ENCODE data around the gene PTPRU. TPM values are rescaled to one million over a fixed set of nuclear protein-coding genes. Genes with fewer than 3 reads are reported as not detected.

PTPRU gene
- total RNA-seq, 1 experiment from 2014 or later: 54.5 TPM

DNA sequence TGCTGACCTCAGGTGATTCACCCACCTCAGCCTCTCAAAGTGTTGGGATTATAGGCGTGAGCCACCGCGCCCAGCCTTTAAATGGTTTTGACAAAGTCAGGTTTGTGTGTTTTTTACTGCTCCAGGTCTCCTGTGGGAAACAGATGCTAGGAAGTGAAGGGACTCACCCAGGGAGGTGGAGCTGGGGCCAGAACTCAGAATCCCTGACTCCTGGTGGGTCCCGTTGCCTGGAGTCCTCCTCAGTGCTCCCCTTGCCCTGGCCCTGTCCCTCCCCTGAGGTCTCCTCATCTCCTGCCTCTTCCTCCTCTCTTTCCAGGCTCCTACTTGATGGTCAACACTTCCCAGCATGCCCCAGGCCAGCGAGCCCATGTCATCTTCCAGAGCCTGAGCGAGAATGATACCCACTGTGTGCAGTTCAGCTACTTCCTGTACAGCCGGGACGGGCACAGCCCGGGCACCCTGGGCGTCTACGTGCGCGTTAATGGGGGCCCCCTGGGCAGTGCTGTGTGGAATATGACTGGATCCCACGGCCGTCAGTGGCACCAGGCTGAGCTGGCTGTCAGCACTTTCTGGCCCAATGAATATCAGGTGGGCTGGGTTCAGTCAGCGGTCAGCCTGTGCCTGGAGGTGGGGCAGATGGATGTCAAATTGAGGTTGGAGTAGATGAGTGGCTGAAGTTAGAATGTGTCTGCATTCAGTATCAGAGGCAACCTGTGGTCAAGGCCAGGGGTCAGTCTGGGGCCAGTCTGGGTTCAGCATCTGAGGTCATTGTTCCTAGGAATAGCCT, 22.1 kb downstream of the PTPRU start:
- Mint-ChIP-seq H3K4me1 (ENCODE audit: low read depth, unreplicated experiment) (peaks cover 22% of the 10 kb centered on the region), H3K4me3 (ENCODE audit: low read depth, unreplicated experiment) (no peak overlapping the region), H3K9me3 (ENCODE audit: low read depth, unreplicated experiment) (no peaks in the 10 kb centered on the region), H3K36me3 (ENCODE audit: insufficient read depth, unreplicated experiment) (no peaks in the 10 kb centered on the region), H3K27me3 (ENCODE audit: unreplicated experiment) (no peaks in the 10 kb centered on the region), H3K27ac (ENCODE audit: unreplicated experiment) (no peak overlapping the region)
- TF ChIP-seq, protein P1, sequence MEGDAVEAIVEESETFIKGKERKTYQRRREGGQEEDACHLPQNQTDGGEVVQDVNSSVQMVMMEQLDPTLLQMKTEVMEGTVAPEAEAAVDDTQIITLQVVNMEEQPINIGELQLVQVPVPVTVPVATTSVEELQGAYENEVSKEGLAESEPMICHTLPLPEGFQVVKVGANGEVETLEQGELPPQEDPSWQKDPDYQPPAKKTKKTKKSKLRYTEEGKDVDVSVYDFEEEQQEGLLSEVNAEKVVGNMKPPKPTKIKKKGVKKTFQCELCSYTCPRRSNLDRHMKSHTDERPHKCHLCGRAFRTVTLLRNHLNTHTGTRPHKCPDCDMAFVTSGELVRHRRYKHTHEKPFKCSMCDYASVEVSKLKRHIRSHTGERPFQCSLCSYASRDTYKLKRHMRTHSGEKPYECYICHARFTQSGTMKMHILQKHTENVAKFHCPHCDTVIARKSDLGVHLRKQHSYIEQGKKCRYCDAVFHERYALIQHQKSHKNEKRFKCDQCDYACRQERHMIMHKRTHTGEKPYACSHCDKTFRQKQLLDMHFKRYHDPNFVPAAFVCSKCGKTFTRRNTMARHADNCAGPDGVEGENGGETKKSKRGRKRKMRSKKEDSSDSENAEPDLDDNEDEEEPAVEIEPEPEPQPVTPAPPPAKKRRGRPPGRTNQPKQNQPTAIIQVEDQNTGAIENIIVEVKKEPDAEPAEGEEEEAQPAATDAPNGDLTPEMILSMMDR (IDR thresholded peaks at IDR 0.05; ENCODE audit: unreplicated experiment): no peak
- CTCF ChIA-PET: interaction anchor here (1.1 kb wide), 1 partner anchor 13 kb away, joined by 4 read pairs; no protein-coding TSS in a partner anchor
- intact Hi-C loops (cut with micrococcal nuclease; ENCODE audit: unreplicated experiment): no loop called here
- no peak for DNase-seq
- no TSS peak for BruUV-seq (replicated peaks)

DNA sequence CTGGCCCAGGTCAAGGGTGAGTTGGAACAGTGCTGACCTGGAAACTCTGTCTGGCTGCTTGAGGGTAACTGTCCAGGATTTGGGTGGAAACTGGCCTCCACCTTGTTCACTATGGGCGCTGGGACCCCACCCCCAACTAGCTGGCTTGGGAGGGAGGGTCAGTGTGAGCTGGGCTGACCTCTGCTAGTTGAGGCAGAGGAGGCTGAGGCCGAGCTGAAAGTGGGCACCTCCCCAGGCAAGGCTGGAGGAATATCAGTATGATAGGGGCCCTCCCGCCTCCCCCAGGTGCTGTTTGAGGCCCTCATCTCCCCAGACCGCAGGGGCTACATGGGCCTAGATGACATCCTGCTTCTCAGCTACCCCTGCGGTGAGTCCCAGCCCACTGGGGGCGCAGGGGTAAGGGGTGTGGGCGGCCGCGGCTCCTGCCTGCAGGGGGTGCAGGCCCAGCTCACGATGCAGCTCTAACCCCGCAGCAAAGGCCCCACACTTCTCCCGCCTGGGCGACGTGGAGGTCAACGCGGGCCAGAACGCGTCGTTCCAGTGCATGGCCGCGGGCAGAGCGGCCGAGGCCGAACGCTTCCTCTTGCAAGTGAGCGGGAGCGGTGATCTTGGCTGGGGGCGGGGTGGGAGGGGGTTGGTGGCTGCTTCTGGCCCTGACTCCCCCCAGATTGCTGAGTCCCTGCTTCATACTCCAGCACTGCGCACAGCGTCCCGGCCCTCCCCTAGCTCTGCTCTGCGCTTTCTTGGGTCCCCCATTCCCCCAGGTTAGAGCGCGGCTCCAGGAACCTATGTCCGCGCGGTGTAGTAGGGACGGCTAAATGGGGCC, 22.9 kb downstream of the PTPRU start:
- no TSS peak for BruUV-seq (replicated peaks)
- intact Hi-C loops (cut with micrococcal nuclease; ENCODE audit: unreplicated experiment): no loop called here
- peaks cover 22% of the 10 kb centered on the region for H3K4me1 Mint-ChIP-seq (ENCODE audit: low read depth, unreplicated experiment)

DNA sequence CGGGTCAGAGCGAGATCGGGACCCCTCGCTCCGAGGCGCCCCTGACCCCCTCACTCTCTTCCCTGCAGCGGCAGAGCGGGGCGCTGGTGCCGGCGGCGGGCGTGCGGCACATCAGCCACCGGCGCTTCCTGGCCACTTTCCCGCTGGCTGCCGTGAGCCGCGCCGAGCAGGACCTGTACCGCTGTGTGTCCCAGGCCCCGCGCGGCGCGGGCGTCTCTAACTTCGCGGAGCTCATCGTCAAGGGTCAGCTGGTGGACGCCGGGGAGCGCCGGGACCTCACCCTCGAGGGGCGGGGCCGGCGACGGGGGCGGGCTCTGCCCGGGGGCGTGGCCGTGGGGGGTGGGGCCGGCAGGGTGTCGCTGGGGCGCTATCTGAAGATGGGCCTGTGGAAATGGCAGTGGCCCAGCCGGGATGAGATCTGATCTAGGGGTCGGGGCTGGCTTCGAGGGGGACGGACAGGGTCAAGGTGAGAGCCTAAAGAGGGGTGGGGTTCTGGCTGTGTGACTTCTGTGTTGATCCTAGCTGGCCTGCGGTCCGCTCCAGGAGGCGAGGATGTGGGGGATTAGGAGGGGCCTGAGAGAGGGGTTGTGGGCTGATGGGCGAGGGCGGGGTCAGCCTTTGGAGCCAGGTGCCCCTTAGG, 23.6 kb downstream of the PTPRU start:
- no peak for DNase-seq
- no peak overlapping the region for H3K4me3 Mint-ChIP-seq (ENCODE audit: low read depth, unreplicated experiment)
- no peak overlapping the region for H3K27ac Mint-ChIP-seq (ENCODE audit: unreplicated experiment)
- no TSS peak for BruUV-seq (replicated peaks)
- H3K9me3 Mint-ChIP-seq (ENCODE audit: low read depth, unreplicated experiment): no peaks in the 10 kb centered on the region
- H3K4me1 Mint-ChIP-seq (ENCODE audit: low read depth, unreplicated experiment): peaks cover 22% of the 10 kb centered on the region
- intact Hi-C loops (cut with micrococcal nuclease; ENCODE audit: unreplicated experiment): no loop called here
- H3K27me3 Mint-ChIP-seq (ENCODE audit: unreplicated experiment): no peaks in the 10 kb centered on the region
- CTCF ChIA-PET: no interaction called here
- TF ChIP-seq, protein P1 (IDR thresholded peaks at IDR 0.05; ENCODE audit: unreplicated experiment): no peak
- no peaks in the 10 kb centered on the region for H3K36me3 Mint-ChIP-seq (ENCODE audit: insufficient read depth, unreplicated experiment)

More for the DNA sequence above, 22.9 kb downstream of the PTPRU start:
- no peaks in the 10 kb centered on the region for H3K9me3 Mint-ChIP-seq (ENCODE audit: low read depth, unreplicated experiment)
- DNase-seq: no peak
- H3K4me3 Mint-ChIP-seq (ENCODE audit: low read depth, unreplicated experiment): no peak overlapping the region
- TF ChIP-seq, protein P1 (IDR thresholded peaks at IDR 0.05; ENCODE audit: unreplicated experiment): no peak
- CTCF ChIA-PET: interaction anchor here (0.6 kb wide), 1 partner anchor 12 kb away, joined by 4 read pairs; no protein-coding TSS in a partner anchor
- no peaks in the 10 kb centered on the region for H3K27me3 Mint-ChIP-seq (ENCODE audit: unreplicated experiment)
- no peak overlapping the region for H3K27ac Mint-ChIP-seq (ENCODE audit: unreplicated experiment)
- H3K36me3 Mint-ChIP-seq (ENCODE audit: insufficient read depth, unreplicated experiment): no peaks in the 10 kb centered on the region

DNA sequence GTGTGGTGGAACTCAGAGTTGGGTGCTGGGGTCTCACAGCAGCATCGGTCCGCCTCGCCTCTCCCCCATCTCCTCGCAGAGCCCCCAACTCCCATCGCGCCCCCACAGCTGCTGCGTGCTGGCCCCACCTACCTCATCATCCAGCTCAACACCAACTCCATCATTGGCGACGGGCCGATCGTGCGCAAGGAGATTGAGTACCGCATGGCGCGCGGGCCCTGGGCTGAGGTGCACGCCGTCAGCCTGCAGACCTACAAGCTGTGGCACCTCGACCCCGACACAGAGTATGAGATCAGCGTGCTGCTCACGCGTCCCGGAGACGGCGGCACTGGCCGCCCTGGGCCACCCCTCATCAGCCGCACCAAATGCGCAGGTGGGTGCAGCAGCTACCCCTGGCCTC, 24.2 kb downstream of the PTPRU start:
- intact Hi-C loops (cut with micrococcal nuclease; ENCODE audit: unreplicated experiment): no loop called here
- H3K9me3 Mint-ChIP-seq (ENCODE audit: low read depth, unreplicated experiment): no peaks in the 10 kb centered on the region
- H3K27me3 Mint-ChIP-seq (ENCODE audit: unreplicated experiment): no peaks in the 10 kb centered on the region
- peaks cover 19% of the 10 kb centered on the region for H3K4me1 Mint-ChIP-seq (ENCODE audit: low read depth, unreplicated experiment)
- no TSS peak for BruUV-seq (replicated peaks)
- no peak overlapping the region for H3K4me3 Mint-ChIP-seq (ENCODE audit: low read depth, unreplicated experiment)
- CTCF ChIA-PET: no interaction called here
- no peak overlapping the region for H3K27ac Mint-ChIP-seq (ENCODE audit: unreplicated experiment)
- TF ChIP-seq, protein P1 (IDR thresholded peaks at IDR 0.05; ENCODE audit: unreplicated experiment): no peak
- H3K36me3 Mint-ChIP-seq (ENCODE audit: insufficient read depth, unreplicated experiment): peaks cover 3% of the 10 kb centered on the region
- DNase-seq: no peak
